GM12873 (cell line): ENCODE data around the gene ATCAY.

ENCODE experiments used
- CTCF ChIP-seq: IDR thresholded peaks from 2 replicates; pipeline ENCODE4 v1.5.1; 2012; ENCODE audit warnings: low read depth, mild to moderate bottlenecking, moderate library complexity, low read length, control low read depth; ENCODE audit not compliant: insufficient read depth; ENCODE audit errors: missing control alignments

ATCAY gene

GRCh38 chr19:3836887-3837286 is 43.6 kb upstream of the ATCAY start:
- TF ChIP-seq CTCF = no peak

DNA sequence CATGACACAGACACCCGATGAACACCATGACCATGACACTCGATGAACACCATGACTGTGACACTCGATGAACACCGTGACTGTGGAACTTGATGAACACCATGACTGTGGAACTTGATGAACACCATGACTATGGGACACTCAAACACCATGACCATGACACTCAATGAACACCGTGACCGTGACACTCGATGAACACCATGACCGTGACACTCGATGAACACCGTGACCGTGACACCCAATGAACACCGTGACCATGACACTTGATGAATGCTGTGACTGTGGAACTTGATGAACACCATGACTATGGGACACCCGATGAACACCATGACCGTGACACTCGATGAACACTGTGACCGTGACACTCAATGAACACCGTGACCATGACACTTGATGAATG is 43.2 kb upstream of the ATCAY start:
- TF ChIP-seq CTCF = no peak

GRCh38 chr19:3837922-3838321 is 42.6 kb upstream of the ATCAY start:
- no peak for TF ChIP-seq CTCF

DNA sequence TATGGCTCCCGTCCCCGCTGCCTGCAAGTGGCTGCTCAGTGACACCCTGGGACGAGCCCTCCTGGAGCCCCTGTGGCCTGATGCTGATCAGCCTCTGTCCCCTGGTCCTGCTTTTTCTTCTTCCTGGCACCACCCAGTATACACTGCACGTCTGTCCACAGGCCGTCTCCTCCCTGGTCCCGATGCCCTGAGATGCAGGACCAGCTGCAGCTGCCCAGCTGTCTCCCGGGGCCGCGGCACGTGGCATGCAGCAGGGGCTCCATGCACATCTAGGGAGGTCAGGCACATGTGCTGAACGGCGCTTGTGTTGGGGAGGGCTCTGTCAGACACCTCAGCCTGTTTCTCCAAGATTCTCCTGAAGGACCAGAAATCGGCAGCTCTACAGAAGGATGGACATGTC is 41.8 kb upstream of the ATCAY start:
- TF ChIP-seq CTCF = no peak

- no peak for TF ChIP-seq CTCF
Measured at GRCh38 chr19:3839941-3840340, 40.5 kb upstream of the ATCAY start.

DNA sequence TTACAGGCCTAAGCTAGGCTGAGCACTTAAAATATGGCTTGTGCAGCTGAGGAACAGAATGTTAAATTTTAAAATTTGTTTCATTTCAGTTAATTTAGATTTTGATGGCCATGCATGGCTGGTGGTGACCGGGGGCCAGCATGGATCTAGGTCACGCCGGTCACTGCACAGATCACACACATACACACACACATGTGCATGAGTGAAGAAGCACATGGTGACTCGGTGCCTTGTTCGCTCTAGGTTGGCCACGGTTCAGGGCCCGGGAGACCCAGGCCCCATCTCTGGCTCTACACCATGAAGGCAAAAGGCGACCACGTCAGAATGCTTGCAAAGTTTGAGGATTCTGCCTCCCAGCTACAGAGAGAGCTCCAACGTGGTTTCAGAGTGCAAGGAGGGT is 39.7 kb upstream of the ATCAY start:
- TF ChIP-seq CTCF = no peak

GRCh38 chr19:3842948-3843347 is 37.5 kb upstream of the ATCAY start:
- no peak for TF ChIP-seq CTCF

- TF ChIP-seq CTCF = no peak
Measured at GRCh38 chr19:3844596-3844995, 35.9 kb upstream of the ATCAY start.
